Suprapubic skin (tissue), 4 donors: Measurements from ENCODE around the gene ELMO3. TPM values are rescaled to one million over a fixed set of nuclear protein-coding genes. Genes with fewer than 3 reads are reported as not detected.

Source experiments
- DNase-seq, 2 donors: peaks; one replicate each; pipeline ENCODE4 v3.0.0-alpha.2; 2019; ENCODE audit warnings: low spot score in 2 of 2
- H3K27ac ChIP-seq: fragments of 200-600 bp; sonication (generic); one replicate; pipeline ENCODE4 v1.5.1; 2019
- H3K27me3 ChIP-seq: fragments of 200-600 bp; sonication (generic); one replicate; pipeline ENCODE4 v1.5.1; 2019
- H3K36me3 ChIP-seq: fragments of 200-600 bp; sonication (generic); one replicate; pipeline ENCODE4 v1.5.1; 2019
- H3K4me1 ChIP-seq: fragments of 200-600 bp; sonication (generic); one replicate; pipeline ENCODE4 v1.5.1; 2019
- H3K4me3 ChIP-seq: fragments of 200-600 bp; sonication (generic); one replicate; pipeline ENCODE4 v1.5.1; 2019; ENCODE audit warnings: mild to moderate bottlenecking
- H3K9me3 ChIP-seq: fragments of 200-600 bp; sonication (generic); one replicate; pipeline ENCODE4 v1.5.1; 2019
- CTCF ChIP-seq, 2 donors: fragments of 200-600 bp in 1 of 2; fragments of 450-650 bp in 1 of 2; sonication (generic) in 1 of 2; IDR thresholded peaks; one replicate each; pipeline ENCODE4 v1.5.1; 2016 to 2019; ENCODE audit warnings: antibody characterized with exemption in 2 of 2, mild to moderate bottlenecking in 1 of 2, moderate library complexity in 1 of 2
- EP300 ChIP-seq: sonication (generic); formaldehyde crosslinking; IDR thresholded peaks from one replicate; pipeline ENCODE4 v1.6.1; 2017; ENCODE audit warnings: antibody characterized with exemption
- POLR2A ChIP-seq, 2 donors: fragments of 450-650 bp; IDR thresholded peaks; one replicate each; pipeline ENCODE4 v1.6.1; 2017; ENCODE audit warnings: antibody characterized with exemption in 2 of 2, mild to moderate bottlenecking in 2 of 2, moderate library complexity in 2 of 2
- POLR2AphosphoS5 ChIP-seq, 3 donors: sonication (generic); formaldehyde crosslinking; IDR thresholded peaks; one replicate each; pipeline ENCODE4 v1.6.1; 2017; ENCODE audit warnings: antibody characterized with exemption in 3 of 3
- WGBS: methylation state at CpG from one replicate; pipeline ENCODE4 v1.1.5; 2018; 5-methylcytosine and 5-hydroxymethylcytosine counted together
- total RNA-seq, 4 donors: library from RNA; depleted of rRNA; stranded (reverse); fragments of >200 nt; gene quantifications; one replicate each; pipeline ENCODE4 v1.1.0, GENCODE V29; 2016

Gene ELMO3
- total RNA-seq, 4 donors from 2014 or later = 48.0 to 77.6 (median 56.7) TPM

- Histone ChIP-seq H3K4me1 (peaks cover 49% of the 10 kb centered on the region), H3K4me3 (no peak overlapping the region), H3K27ac (no peak overlapping the region), H3K9me3 (no peaks in the 10 kb centered on the region), H3K36me3 (peaks cover 60% of the 10 kb centered on the region), H3K27me3 (no peaks in the 10 kb centered on the region)
- TF ChIP-seq CTCF (IDR thresholded peaks at IDR 0.05) = no peak
- no peak for TF ChIP-seq POLR2AphosphoS5 (IDR thresholded peaks at IDR 0.05)
- no peak for TF ChIP-seq EP300
- no peak for TF ChIP-seq POLR2A (IDR thresholded peaks at IDR 0.05)
- 69% methylated on average over 6 of the region's 6 CpGs for WGBS
- no peak for DNase-seq
These were observed 1.2 kb upstream of the ELMO3 start for GRCh38 chr16:67197704-67198103.

GRCh38 chr16:67198238-67198734 lies 645 bp upstream of the ELMO3 start:
- no peaks in the 10 kb centered on the region for H3K27me3 ChIP-seq
- H3K27ac ChIP-seq = peak overlapping the region; percentile 82
- no peaks in the 10 kb centered on the region for H3K9me3 ChIP-seq
- H3K4me1 ChIP-seq = peaks cover 43% of the 10 kb centered on the region
- peak overlapping the region; percentile 59 for H3K4me3 ChIP-seq
- no peak for TF ChIP-seq POLR2A (IDR thresholded peaks at IDR 0.05)
- TF ChIP-seq EP300 = no peak
- TF ChIP-seq CTCF (IDR thresholded peaks at IDR 0.05) = peak in 1 of 2 donors; percentile 74
- peaks cover 66% of the 10 kb centered on the region for H3K36me3 ChIP-seq
- 51% methylated on average over 7 of the region's 12 CpGs for WGBS
- no peak for DNase-seq

GRCh38 chr16:67199808-67200198 lies 872 bp downstream of the ELMO3 start:
- WGBS = 28% methylated on average over 21 of the region's 22 CpGs
- Histone ChIP-seq H3K27me3 (no peaks in the 10 kb centered on the region), H3K4me3 (peak overlapping the region; percentile 59), H3K9me3 (no peaks in the 10 kb centered on the region), H3K36me3 (peaks cover 65% of the 10 kb centered on the region), H3K27ac (no peak overlapping the region), H3K4me1 (peaks cover 32% of the 10 kb centered on the region)
- TF ChIP-seq EP300 = no peak
- peak in 1 of 2 donors; percentile 5 for TF ChIP-seq CTCF (IDR thresholded peaks at IDR 0.05)
- TF ChIP-seq POLR2A (IDR thresholded peaks at IDR 0.05) = no peak
- no peak for DNase-seq

- H3K27me3 ChIP-seq = no peaks in the 10 kb centered on the region
- DNase-seq = no peak
- no peak overlapping the region for H3K27ac ChIP-seq
- H3K9me3 ChIP-seq = no peaks in the 10 kb centered on the region
- WGBS = 93% methylated on average over 6 of the region's 8 CpGs
- H3K4me3 ChIP-seq = no peak overlapping the region
- H3K36me3 ChIP-seq = peaks cover 58% of the 10 kb centered on the region
- H3K4me1 ChIP-seq = peaks cover 32% of the 10 kb centered on the region
- TF ChIP-seq POLR2A (IDR thresholded peaks at IDR 0.05) (no peak), POLR2AphosphoS5 (IDR thresholded peaks at IDR 0.05) (no peak), EP300 (no peak), CTCF (IDR thresholded peaks at IDR 0.05) (no peak)
These were observed 1.6 kb downstream of the ELMO3 start for GRCh38 chr16:67200491-67200890.

GRCh38 chr16:67201411-67202345 lies 2.7 kb downstream of the ELMO3 start:
- Histone ChIP-seq H3K9me3 (no peaks in the 10 kb centered on the region), H3K4me1 (peaks cover 32% of the 10 kb centered on the region), H3K27me3 (no peaks in the 10 kb centered on the region), H3K36me3 (peaks cover 46% of the 10 kb centered on the region), H3K4me3 (no peak overlapping the region), H3K27ac (no peak overlapping the region)
- DNase-seq = no peak
- 97% methylated on average over 14 of the region's 40 CpGs for WGBS
- TF ChIP-seq POLR2A (IDR thresholded peaks at IDR 0.05) (no peak), CTCF (IDR thresholded peaks at IDR 0.05) (no peak)
